ENCODE results near the gene PCSK6.

PCSK6 gene

DNA sequence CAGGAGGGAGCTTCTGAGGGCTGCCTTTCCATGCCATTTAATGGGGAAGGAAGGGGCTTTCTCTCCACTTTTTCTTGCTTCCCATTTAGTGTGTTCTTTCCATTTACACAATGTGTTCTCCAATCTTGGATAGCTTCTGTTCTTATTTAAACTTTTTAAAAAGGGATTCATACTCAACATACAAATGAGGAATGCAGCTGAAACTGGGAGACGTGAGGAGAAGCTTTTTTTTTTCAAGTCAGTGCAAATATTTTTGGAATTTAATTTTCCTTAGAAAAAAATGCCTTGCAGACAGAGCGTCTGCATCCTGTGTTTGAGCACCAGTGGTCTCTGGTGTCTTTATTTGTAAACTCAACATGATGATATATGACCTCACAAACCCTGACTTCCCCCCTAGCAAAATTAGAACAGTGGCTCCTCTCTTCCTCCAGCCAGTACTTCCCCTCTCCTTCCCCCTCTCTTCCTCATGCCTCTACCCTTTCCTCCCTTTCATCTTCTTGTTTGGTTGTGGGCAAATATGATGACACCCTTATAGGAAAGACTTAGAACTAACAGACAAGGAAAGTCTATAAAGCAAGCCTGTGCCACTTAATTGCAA lies 48.1 kb upstream of the PCSK6 start:
- peak; percentile 52 to 59 for DNase-seq (ENCODE audit: low read depth in 1 of 2, low spot score in 1 of 2)
- Histone ChIP-seq H3K4me3 (replicated peaks; ENCODE audit: insufficient read depth, low read length) (no peak overlapping the region), H3K27me3 (ENCODE audit: insufficient read depth, poor library complexity, severe bottlenecking) (no peaks in the 10 kb centered on the region), H3K27ac (replicated peaks) (0 out of 2 replicates have a peak overlapping the region, but pooled peaks have one; percentile 5)
- TF ChIP-seq GABPA (IDR thresholded peaks at IDR 0.05; ENCODE audit: low read depth), result no peak
- TF ChIP-seq POLR2AphosphoS5 (IDR thresholded peaks at IDR 0.05; ENCODE audit: low read depth), result no peak
- peak; percentile 87 for TF ChIP-seq SPI1 (IDR thresholded peaks at IDR 0.05; ENCODE audit: borderline replicate concordance, low read depth)
- TF ChIP-seq, protein P1, sequence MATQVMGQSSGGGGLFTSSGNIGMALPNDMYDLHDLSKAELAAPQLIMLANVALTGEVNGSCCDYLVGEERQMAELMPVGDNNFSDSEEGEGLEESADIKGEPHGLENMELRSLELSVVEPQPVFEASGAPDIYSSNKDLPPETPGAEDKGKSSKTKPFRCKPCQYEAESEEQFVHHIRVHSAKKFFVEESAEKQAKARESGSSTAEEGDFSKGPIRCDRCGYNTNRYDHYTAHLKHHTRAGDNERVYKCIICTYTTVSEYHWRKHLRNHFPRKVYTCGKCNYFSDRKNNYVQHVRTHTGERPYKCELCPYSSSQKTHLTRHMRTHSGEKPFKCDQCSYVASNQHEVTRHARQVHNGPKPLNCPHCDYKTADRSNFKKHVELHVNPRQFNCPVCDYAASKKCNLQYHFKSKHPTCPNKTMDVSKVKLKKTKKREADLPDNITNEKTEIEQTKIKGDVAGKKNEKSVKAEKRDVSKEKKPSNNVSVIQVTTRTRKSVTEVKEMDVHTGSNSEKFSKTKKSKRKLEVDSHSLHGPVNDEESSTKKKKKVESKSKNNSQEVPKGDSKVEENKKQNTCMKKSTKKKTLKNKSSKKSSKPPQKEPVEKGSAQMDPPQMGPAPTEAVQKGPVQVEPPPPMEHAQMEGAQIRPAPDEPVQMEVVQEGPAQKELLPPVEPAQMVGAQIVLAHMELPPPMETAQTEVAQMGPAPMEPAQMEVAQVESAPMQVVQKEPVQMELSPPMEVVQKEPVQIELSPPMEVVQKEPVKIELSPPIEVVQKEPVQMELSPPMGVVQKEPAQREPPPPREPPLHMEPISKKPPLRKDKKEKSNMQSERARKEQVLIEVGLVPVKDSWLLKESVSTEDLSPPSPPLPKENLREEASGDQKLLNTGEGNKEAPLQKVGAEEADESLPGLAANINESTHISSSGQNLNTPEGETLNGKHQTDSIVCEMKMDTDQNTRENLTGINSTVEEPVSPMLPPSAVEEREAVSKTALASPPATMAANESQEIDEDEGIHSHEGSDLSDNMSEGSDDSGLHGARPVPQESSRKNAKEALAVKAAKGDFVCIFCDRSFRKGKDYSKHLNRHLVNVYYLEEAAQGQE (IDR thresholded peaks at IDR 0.05; ENCODE audit: insufficient replicate concordance, low read depth), result no peak
- TF ChIP-seq, protein P2, sequence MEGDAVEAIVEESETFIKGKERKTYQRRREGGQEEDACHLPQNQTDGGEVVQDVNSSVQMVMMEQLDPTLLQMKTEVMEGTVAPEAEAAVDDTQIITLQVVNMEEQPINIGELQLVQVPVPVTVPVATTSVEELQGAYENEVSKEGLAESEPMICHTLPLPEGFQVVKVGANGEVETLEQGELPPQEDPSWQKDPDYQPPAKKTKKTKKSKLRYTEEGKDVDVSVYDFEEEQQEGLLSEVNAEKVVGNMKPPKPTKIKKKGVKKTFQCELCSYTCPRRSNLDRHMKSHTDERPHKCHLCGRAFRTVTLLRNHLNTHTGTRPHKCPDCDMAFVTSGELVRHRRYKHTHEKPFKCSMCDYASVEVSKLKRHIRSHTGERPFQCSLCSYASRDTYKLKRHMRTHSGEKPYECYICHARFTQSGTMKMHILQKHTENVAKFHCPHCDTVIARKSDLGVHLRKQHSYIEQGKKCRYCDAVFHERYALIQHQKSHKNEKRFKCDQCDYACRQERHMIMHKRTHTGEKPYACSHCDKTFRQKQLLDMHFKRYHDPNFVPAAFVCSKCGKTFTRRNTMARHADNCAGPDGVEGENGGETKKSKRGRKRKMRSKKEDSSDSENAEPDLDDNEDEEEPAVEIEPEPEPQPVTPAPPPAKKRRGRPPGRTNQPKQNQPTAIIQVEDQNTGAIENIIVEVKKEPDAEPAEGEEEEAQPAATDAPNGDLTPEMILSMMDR (IDR thresholded peaks at IDR 0.05; ENCODE audit: insufficient read depth, low read length), result no peak

DNA sequence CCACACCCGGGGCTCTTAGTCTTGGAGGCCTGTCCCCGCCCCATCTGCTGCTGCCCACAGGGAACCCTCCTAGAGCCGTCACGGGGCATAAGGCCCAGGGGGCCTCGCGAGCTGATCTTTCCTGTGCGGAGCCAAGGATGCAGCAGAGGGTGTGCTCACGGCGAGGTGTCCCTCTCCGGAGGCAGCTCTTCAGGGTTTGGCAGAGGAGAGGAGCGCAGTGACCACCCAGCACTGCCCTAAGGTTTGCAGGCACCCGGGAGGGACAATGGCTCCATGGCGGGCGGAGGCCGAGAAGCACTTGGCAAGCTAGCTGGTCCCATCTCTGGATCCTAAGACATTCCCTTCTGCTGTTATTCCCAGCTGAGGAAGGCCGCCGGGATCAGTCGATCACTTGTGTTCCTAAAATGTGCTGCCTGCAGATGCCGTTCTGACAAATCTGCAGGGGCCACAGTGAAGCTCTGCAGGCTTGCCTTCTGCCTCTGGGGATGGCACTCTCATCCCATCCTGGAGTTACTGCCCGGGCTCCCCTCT lies 47.4 kb upstream of the PCSK6 start:
- H3K27ac ChIP-seq (replicated peaks), result no peak overlapping the region
- TF ChIP-seq, protein P1 (IDR thresholded peaks at IDR 0.05; ENCODE audit: insufficient replicate concordance, low read depth), result no peak
- TF ChIP-seq GABPA (IDR thresholded peaks at IDR 0.05; ENCODE audit: low read depth), result no peak
- no peak for TF ChIP-seq SPI1 (IDR thresholded peaks at IDR 0.05; ENCODE audit: borderline replicate concordance, low read depth)
- TF ChIP-seq POLR2AphosphoS5 (IDR thresholded peaks at IDR 0.05; ENCODE audit: low read depth), result no peak
- TF ChIP-seq, protein P2 (IDR thresholded peaks at IDR 0.05; ENCODE audit: insufficient read depth, low read length), result no peak
- H3K4me3 ChIP-seq (replicated peaks; ENCODE audit: insufficient read depth, low read length), result no peak overlapping the region
- no peak for DNase-seq (ENCODE audit: low read depth in 1 of 2, low spot score in 1 of 2)
- H3K27me3 ChIP-seq (ENCODE audit: insufficient read depth, poor library complexity, severe bottlenecking), result no peaks in the 10 kb centered on the region

DNA sequence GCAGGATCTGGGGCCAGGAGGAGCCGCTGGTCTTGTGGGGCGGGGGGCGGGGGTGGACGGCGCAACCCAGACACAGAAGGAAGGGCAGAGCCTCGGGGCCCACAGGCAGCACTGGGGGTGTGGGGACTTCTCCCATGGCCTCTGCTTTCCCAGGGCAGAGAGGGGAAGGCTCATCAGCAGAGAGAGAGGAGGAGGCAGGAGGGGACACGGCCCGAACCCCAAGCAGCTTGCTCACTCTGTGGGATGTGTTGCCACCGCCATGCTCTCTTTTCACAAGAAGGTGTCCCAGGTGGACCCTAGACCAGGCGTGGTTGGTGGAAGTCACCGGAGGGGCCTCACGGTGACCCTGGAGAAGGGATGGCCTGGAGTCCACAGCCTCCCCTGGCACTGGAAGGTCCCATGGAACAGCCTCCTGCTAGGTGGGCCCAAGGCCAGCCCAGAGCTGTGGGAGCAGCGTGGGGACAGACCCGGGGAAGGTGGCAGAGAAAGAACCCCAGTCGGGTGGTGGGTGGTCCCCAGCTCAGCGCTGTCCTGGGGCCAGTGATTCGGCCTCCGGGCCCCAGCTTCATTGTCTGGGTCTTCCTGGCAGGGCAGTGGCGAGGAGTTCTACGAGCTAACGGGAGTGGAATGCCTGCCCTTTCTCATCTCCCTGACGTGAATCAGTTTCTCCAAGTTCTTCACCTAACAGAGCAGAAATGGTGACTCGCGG lies 46.8 kb upstream of the PCSK6 start:
- TF ChIP-seq SPI1 (IDR thresholded peaks at IDR 0.05; ENCODE audit: borderline replicate concordance, low read depth) (no peak), POLR2AphosphoS5 (IDR thresholded peaks at IDR 0.05; ENCODE audit: low read depth) (no peak), GABPA (IDR thresholded peaks at IDR 0.05; ENCODE audit: low read depth) (no peak)
- TF ChIP-seq, protein P2 (IDR thresholded peaks at IDR 0.05; ENCODE audit: insufficient read depth, low read length), result no peak
- TF ChIP-seq, protein P1 (IDR thresholded peaks at IDR 0.05; ENCODE audit: insufficient replicate concordance, low read depth), result no peak
- Histone ChIP-seq H3K4me3 (replicated peaks; ENCODE audit: insufficient read depth, low read length) (no peak overlapping the region), H3K27me3 (ENCODE audit: insufficient read depth, poor library complexity, severe bottlenecking) (no peaks in the 10 kb centered on the region), H3K27ac (replicated peaks) (no peak overlapping the region)
- DNase-seq (ENCODE audit: low read depth in 1 of 2, low spot score in 1 of 2), result no peak

All from HL-60 (cell line).